HEK293 (cell line): ENCODE data around the gene DCUN1D3.

ENCODE experiments used
- ELK4 ChIP-seq: IDR thresholded peaks from 2 replicates; pipeline ENCODE4 v1.6.1; 2011; ENCODE audit warnings: mild to moderate bottlenecking, low read depth, low read length, borderline replicate concordance
- GFI1B ChIP-seq: fragments of 450-650 bp; formaldehyde crosslinking; IDR thresholded peaks from 2 replicates; pipeline ENCODE4 v1.5.1; 2016; ENCODE audit warnings: missing biosample characterization, missing genetic modification characterization
- MEIS1 ChIP-seq: sonication (generic); formaldehyde crosslinking; IDR thresholded peaks from 2 replicates; pipeline ENCODE4 v1.8.1; 2022; ENCODE audit warnings: missing genetic modification reagents, mild to moderate bottlenecking, borderline replicate concordance
- SALL2 ChIP-seq: fragments of 450-650 bp; formaldehyde crosslinking; IDR thresholded peaks from 2 replicates; pipeline ENCODE4 v1.5.0; 2017; ENCODE audit warnings: missing biosample characterization, mild to moderate bottlenecking, missing genetic modification characterization, borderline replicate concordance
- SCRT1 ChIP-seq: fragments of 450-650 bp; formaldehyde crosslinking; IDR thresholded peaks from 2 replicates; pipeline ENCODE4 v1.5.1; 2016; ENCODE audit warnings: missing biosample characterization, missing genetic modification characterization, borderline replicate concordance
- TCF7L2 ChIP-seq: IDR thresholded peaks from 2 replicates; pipeline ENCODE4 v1.6.1; 2011; ENCODE audit warnings: low read depth, mild to moderate bottlenecking, inconsistent platforms, low read length, moderate library complexity, borderline replicate concordance
- TRIM28 ChIP-seq: IDR thresholded peaks from 2 replicates; pipeline ENCODE4 v1.6.1; 2011; ENCODE audit warnings: low read length, control low read depth, borderline replicate concordance
- YY2 ChIP-seq: fragments of 450-650 bp; formaldehyde crosslinking; IDR thresholded peaks from 2 replicates; pipeline ENCODE4 v1.5.1; 2016; ENCODE audit warnings: missing biosample characterization, missing genetic modification characterization
- ZFP3 ChIP-seq: fragments of 450-650 bp; formaldehyde crosslinking; IDR thresholded peaks from 2 replicates; pipeline ENCODE4 v1.5.1; 2016; ENCODE audit warnings: low read depth, missing biosample characterization, missing genetic modification characterization
- ZFP37 ChIP-seq: fragments of 450-650 bp; formaldehyde crosslinking; IDR thresholded peaks from 2 replicates; pipeline ENCODE4 v1.5.1; 2016; ENCODE audit warnings: missing biosample characterization, missing genetic modification characterization
- ZNF112 ChIP-seq: fragments of 450-650 bp; formaldehyde crosslinking; IDR thresholded peaks from 2 replicates; pipeline ENCODE4 v1.5.0; 2017; ENCODE audit warnings: missing biosample characterization, missing genetic modification characterization
- ZNF18 ChIP-seq: fragments of 450-650 bp; formaldehyde crosslinking; IDR thresholded peaks from 2 replicates; pipeline ENCODE4 v1.5.1; 2016; ENCODE audit warnings: missing biosample characterization, missing genetic modification characterization
- ZNF2 ChIP-seq: fragments of 450-650 bp; formaldehyde crosslinking; IDR thresholded peaks from 2 replicates; pipeline ENCODE4 v1.5.1; 2016; ENCODE audit warnings: missing biosample characterization, missing genetic modification characterization
- ZNF23 ChIP-seq: fragments of 450-650 bp; formaldehyde crosslinking; IDR thresholded peaks from 2 replicates; pipeline ENCODE4 v1.5.1; 2016; ENCODE audit warnings: missing biosample characterization, missing genetic modification characterization, borderline replicate concordance
- ZNF274 ChIP-seq, 2 experiments: fragments of 200-500 bp in 1 of 2; fragments of 450-650 bp in 1 of 2; sonication (Bioruptor generic) in 1 of 2; formaldehyde crosslinking in 1 of 2; IDR thresholded peaks; 2 replicates each; pipeline versions ENCODE4 v1.5.1 to v1.6.1; 2014 to 2016; ENCODE audit warnings: borderline replicate concordance in 1 of 2, inconsistent platforms in 1 of 2, low read length in 1 of 2, missing biosample characterization in 1 of 2, missing genetic modification characterization in 1 of 2
- ZNF311 ChIP-seq: fragments of 450-650 bp; formaldehyde crosslinking; IDR thresholded peaks from 2 replicates; pipeline ENCODE4 v1.5.1; 2017; ENCODE audit warnings: missing biosample characterization, missing genetic modification characterization, borderline replicate concordance
- ZNF335 ChIP-seq: fragments of 450-650 bp; formaldehyde crosslinking; conservative IDR thresholded peaks from 2 replicates; pipeline ENCODE4 v1.5.1; 2016; ENCODE audit warnings: missing biosample characterization, missing genetic modification characterization
- ZNF548 ChIP-seq: fragments of 450-650 bp; formaldehyde crosslinking; IDR thresholded peaks from 2 replicates; pipeline ENCODE4 v1.5.1; 2016; ENCODE audit warnings: missing biosample characterization, missing genetic modification characterization
- ZNF639 ChIP-seq: fragments of 450-650 bp; formaldehyde crosslinking; IDR thresholded peaks from 2 replicates; pipeline ENCODE4 v1.5.1; 2016; ENCODE audit warnings: missing biosample characterization, missing genetic modification characterization
- ZNF645 ChIP-seq: fragments of 450-650 bp; formaldehyde crosslinking; IDR thresholded peaks from 2 replicates; pipeline ENCODE4; 2016; ENCODE audit warnings: missing biosample characterization, missing genetic modification characterization
- ZNF664 ChIP-seq: fragments of 450-650 bp; formaldehyde crosslinking; IDR thresholded peaks from 2 replicates; pipeline ENCODE4 v1.5.1; 2016; ENCODE audit warnings: missing biosample characterization, missing genetic modification characterization
- ZNF677 ChIP-seq: fragments of 450-650 bp; IDR thresholded peaks from 2 replicates; pipeline ENCODE4 v1.5.0; 2018; ENCODE audit warnings: missing biosample characterization, mild to moderate bottlenecking, missing genetic modification characterization, moderate library complexity
- ZNF777 ChIP-seq: fragments of 450-650 bp; formaldehyde crosslinking; IDR thresholded peaks from 2 replicates; pipeline ENCODE4 v1.5.1; 2017; ENCODE audit warnings: missing biosample characterization, missing genetic modification characterization, borderline replicate concordance
- ZNF791 ChIP-seq: fragments of 450-650 bp; formaldehyde crosslinking; IDR thresholded peaks from 2 replicates; pipeline ENCODE4 v1.5.1; 2016; ENCODE audit warnings: missing biosample characterization, missing genetic modification characterization
- ZNF843 ChIP-seq: fragments of 450-650 bp; formaldehyde crosslinking; IDR thresholded peaks from 2 replicates; pipeline ENCODE4 v1.5.1; 2016; ENCODE audit warnings: missing biosample characterization, missing genetic modification characterization
- ZSCAN30 ChIP-seq: fragments of 450-650 bp; IDR thresholded peaks from 2 replicates; pipeline ENCODE4 v1.5.1; 2018; ENCODE audit warnings: missing biosample characterization, mild to moderate bottlenecking, missing genetic modification characterization, moderate library complexity
- ZXDB ChIP-seq: fragments of 450-650 bp; formaldehyde crosslinking; IDR thresholded peaks from 2 replicates; pipeline ENCODE4 v1.5.1; 2016; ENCODE audit warnings: missing biosample characterization, missing genetic modification characterization
- TF ChIP-seq, protein P1 (sequence below): sonication (generic); formaldehyde crosslinking; IDR thresholded peaks from 2 replicates; pipeline ENCODE4 v1.8.1; 2022; ENCODE audit warnings: mild to moderate bottlenecking, moderate library complexity, missing genetic modification reagents
- TF ChIP-seq, protein P2 (sequence below): fragments of 450-650 bp; formaldehyde crosslinking; IDR thresholded peaks from 2 replicates; pipeline ENCODE4 v1.5.1; 2016; ENCODE audit warnings: missing biosample characterization, missing genetic modification characterization

The DCUN1D3 gene

DNA sequence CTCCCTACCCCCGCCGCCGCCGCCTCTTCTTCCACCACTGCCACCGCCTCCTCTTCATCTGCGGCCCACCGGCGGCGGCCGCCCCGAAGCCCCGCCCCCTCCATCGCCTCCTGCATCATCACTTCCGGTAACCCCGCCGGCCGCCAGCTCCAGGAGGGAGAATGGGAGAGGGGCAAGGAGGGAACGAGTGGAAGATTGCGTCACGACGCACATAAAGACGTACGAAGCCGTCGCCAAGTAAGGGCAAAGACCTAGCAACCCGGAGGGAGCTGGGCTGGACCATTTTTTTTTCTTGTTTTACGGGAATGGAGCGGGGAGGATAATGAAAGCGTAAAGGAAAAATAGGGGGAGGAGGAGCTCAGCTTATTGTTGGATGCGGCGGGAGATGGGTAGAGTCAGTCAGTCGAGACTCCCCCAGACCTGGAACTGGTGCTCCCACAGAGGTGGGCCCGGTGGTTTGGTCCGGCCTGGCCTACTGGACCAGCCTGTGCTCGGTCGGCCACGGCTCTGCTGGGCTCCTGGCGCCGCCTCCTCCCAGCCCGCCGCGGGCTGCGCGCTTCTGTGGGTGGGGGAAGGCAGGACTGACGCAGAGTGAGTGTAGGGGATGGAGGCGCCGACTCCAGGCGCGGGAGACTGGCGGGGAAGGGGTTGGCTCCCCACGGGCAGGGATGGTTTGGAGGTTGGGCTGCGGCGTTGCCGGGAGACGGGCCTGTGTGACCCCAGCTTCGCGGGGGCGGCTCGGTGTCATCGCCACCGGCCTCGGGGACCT, at the start of gene DCUN1D3, which contains the start of gene LYRM1 (continued):
- TF ChIP-seq ELK4 (no peak), MEIS1 (CRISPR knock-in tag) (no peak), ZNF2 (tag by site-specific recombination) (peak; percentile 82; the same call in 1 of the 2 replicates), ZNF274 (IDR thresholded peaks at IDR 0.05; ENCODE audit: low read length) (no peak), ZNF274 (tag by site-specific recombination; IDR thresholded peaks at IDR 0.05; ENCODE audit: borderline replicate concordance) (no peak), ZNF791 (tag by site-specific recombination) (no peak), ZNF23 (0 out of 2 replicates have a peak, but pooled peaks have one; percentile 23), ZNF548 (tag by site-specific recombination) (no peak), ZSCAN30 (tag by site-specific recombination) (peak; percentile 20; the same call in 1 of the 2 replicates), SALL2 (tag by site-specific recombination) (no peak), TRIM28 (no peak), ZNF777 (tag by site-specific recombination) (no peak), ZNF843 (no peak; the same call in 1 of the 2 replicates), SCRT1 (tag by site-specific recombination) (no peak), ZNF639 (tag by site-specific recombination) (peak; percentile 65; the same call in 1 of the 2 replicates), ZXDB (tag by site-specific recombination) (peak; percentile 89), ZNF311 (tag by site-specific recombination) (no peak), ZNF645 (tag by site-specific recombination) (no peak), ZFP37 (tag by site-specific recombination) (no peak), TCF7L2 (no peak), GFI1B (tag by site-specific recombination) (no peak), ZNF677 (tag by site-specific recombination) (no peak), ZNF664 (tag by site-specific recombination) (peak; percentile 30; the same call in 1 of the 2 replicates), ZNF335 (tag by site-specific recombination) (peak; percentile 77), YY2 (tag by site-specific recombination) (no peak), ZNF18 (tag by site-specific recombination) (0 out of 2 replicates have a peak, but pooled peaks have one; percentile 14), ZFP3 (tag by site-specific recombination) (no peak), ZNF112 (tag by site-specific recombination) (no peak)
- TF ChIP-seq, protein P1, sequence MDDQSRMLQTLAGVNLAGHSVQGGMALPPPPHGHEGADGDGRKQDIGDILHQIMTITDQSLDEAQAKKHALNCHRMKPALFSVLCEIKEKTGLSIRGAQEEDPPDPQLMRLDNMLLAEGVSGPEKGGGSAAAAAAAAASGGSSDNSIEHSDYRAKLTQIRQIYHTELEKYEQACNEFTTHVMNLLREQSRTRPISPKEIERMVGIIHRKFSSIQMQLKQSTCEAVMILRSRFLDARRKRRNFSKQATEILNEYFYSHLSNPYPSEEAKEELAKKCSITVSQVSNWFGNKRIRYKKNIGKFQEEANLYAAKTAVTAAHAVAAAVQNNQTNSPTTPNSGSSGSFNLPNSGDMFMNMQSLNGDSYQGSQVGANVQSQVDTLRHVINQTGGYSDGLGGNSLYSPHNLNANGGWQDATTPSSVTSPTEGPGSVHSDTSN (CRISPR knock-in tag): 0 out of 2 replicates have a peak, but pooled peaks have one; percentile 56
- TF ChIP-seq, protein P2, sequence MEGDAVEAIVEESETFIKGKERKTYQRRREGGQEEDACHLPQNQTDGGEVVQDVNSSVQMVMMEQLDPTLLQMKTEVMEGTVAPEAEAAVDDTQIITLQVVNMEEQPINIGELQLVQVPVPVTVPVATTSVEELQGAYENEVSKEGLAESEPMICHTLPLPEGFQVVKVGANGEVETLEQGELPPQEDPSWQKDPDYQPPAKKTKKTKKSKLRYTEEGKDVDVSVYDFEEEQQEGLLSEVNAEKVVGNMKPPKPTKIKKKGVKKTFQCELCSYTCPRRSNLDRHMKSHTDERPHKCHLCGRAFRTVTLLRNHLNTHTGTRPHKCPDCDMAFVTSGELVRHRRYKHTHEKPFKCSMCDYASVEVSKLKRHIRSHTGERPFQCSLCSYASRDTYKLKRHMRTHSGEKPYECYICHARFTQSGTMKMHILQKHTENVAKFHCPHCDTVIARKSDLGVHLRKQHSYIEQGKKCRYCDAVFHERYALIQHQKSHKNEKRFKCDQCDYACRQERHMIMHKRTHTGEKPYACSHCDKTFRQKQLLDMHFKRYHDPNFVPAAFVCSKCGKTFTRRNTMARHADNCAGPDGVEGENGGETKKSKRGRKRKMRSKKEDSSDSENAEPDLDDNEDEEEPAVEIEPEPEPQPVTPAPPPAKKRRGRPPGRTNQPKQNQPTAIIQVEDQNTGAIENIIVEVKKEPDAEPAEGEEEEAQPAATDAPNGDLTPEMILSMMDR (tag by site-specific recombination): no peak
